Measurements from ENCODE around the gene DPAGT1.

Gene DPAGT1

GRCh38 chr11:119095066-119095880 is 6.4 kb downstream of the DPAGT1 start:
- Histone ChIP-seq H3K4me1 (ENCODE audit: control insufficient read depth in 2 of 2, insufficient read depth in 2 of 2, low read length in 2 of 2) (peaks cover 21% of the 10 kb centered on the region in 2 donors), H3K27ac (ENCODE audit: low read depth in 2 of 2, low read length in 2 of 2) (peak overlapping the region; percentile 86 to 90), H3K4me3 (ENCODE audit: low read length in 2 of 2) (peak overlapping the region; percentile 85 to 90), H3K36me3 (ENCODE audit: control insufficient read depth in 2 of 2, insufficient read depth in 2 of 2, low read length in 2 of 2) (peaks cover 11 to 29% of the 10 kb centered on the region in 2 donors), H3K9ac (ENCODE audit: low read depth in 1 of 2, low read length in 2 of 2) (peak overlapping the region; percentile 72 to 84), H3K9me3 (ENCODE audit: control insufficient read depth in 2 of 2, low read length in 2 of 2) (no peaks in the 10 kb centered on the region), H3K27me3 (ENCODE audit: control insufficient read depth in 2 of 2, insufficient read depth in 2 of 2, low read length in 2 of 2) (no peaks in the 10 kb centered on the region)

- Histone ChIP-seq H3K4me3 (ENCODE audit: low read length in 2 of 2) (peak overlapping the region; percentile 85 to 90), H3K9me3 (ENCODE audit: control insufficient read depth in 2 of 2, low read length in 2 of 2) (no peaks in the 10 kb centered on the region), H3K4me1 (ENCODE audit: control insufficient read depth in 2 of 2, insufficient read depth in 2 of 2, low read length in 2 of 2) (peaks cover 17 to 18% of the 10 kb centered on the region in 2 donors), H3K27ac (ENCODE audit: low read depth in 2 of 2, low read length in 2 of 2) (peak overlapping the region; percentile 86 to 90), H3K27me3 (ENCODE audit: control insufficient read depth in 2 of 2, insufficient read depth in 2 of 2, low read length in 2 of 2) (no peaks in the 10 kb centered on the region), H3K9ac (ENCODE audit: low read depth in 1 of 2, low read length in 2 of 2) (peak overlapping the region; percentile 72 to 84), H3K36me3 (ENCODE audit: control insufficient read depth in 2 of 2, insufficient read depth in 2 of 2, low read length in 2 of 2) (peaks cover 11 to 29% of the 10 kb centered on the region in 2 donors)
Observed at GRCh38 chr11:119094816-119095065, 6.9 kb downstream of the DPAGT1 start.

GRCh38 chr11:119093942-119094815 is 7.5 kb downstream of the DPAGT1 start:
- Histone ChIP-seq H3K36me3 (ENCODE audit: control insufficient read depth in 2 of 2, insufficient read depth in 2 of 2, low read length in 2 of 2) (peaks cover 11 to 29% of the 10 kb centered on the region in 2 donors), H3K27ac (ENCODE audit: low read depth in 2 of 2, low read length in 2 of 2) (peak overlapping the region; percentile 86 to 90), H3K9ac (ENCODE audit: low read depth in 1 of 2, low read length in 2 of 2) (peak overlapping the region; percentile 66 to 84)

GRCh38 chr11:119092880-119093842 is 8.5 kb downstream of the DPAGT1 start:
- no peaks in the 10 kb centered on the region for H3K27me3 ChIP-seq (ENCODE audit: control insufficient read depth in 2 of 2, insufficient read depth in 2 of 2, low read length in 2 of 2)
- H3K27ac ChIP-seq (ENCODE audit: low read depth in 2 of 2, low read length in 2 of 2), result peak overlapping the region in 1 of 2 donors; percentile 90
- H3K4me1 ChIP-seq (ENCODE audit: control insufficient read depth in 2 of 2, insufficient read depth in 2 of 2, low read length in 2 of 2), result peaks cover 17 to 18% of the 10 kb centered on the region in 2 donors
- peaks cover 13 to 27% of the 10 kb centered on the region in 2 donors for H3K36me3 ChIP-seq (ENCODE audit: control insufficient read depth in 2 of 2, insufficient read depth in 2 of 2, low read length in 2 of 2)
- peak overlapping the region; percentile 66 to 84 for H3K9ac ChIP-seq (ENCODE audit: low read depth in 1 of 2, low read length in 2 of 2)
- no peaks in the 10 kb centered on the region for H3K9me3 ChIP-seq (ENCODE audit: control insufficient read depth in 2 of 2, low read length in 2 of 2)
- peak overlapping the region; percentile 85 to 90 for H3K4me3 ChIP-seq (ENCODE audit: low read length in 2 of 2)

More at GRCh38 chr11:119093942-119094815, 7.5 kb downstream of the DPAGT1 start:
- H3K4me1 ChIP-seq (ENCODE audit: control insufficient read depth in 2 of 2, insufficient read depth in 2 of 2, low read length in 2 of 2), result peaks cover 17 to 18% of the 10 kb centered on the region in 2 donors
- H3K9me3 ChIP-seq (ENCODE audit: control insufficient read depth in 2 of 2, low read length in 2 of 2), result no peaks in the 10 kb centered on the region
- no peaks in the 10 kb centered on the region for H3K27me3 ChIP-seq (ENCODE audit: control insufficient read depth in 2 of 2, insufficient read depth in 2 of 2, low read length in 2 of 2)
- peak overlapping the region; percentile 85 to 90 for H3K4me3 ChIP-seq (ENCODE audit: low read length in 2 of 2)

- Histone ChIP-seq H3K27ac (ENCODE audit: low read depth in 2 of 2, low read length in 2 of 2) (no peak overlapping the region), H3K4me3 (ENCODE audit: low read length in 2 of 2) (peak overlapping the region in 1 of 2 donors; percentile 85), H3K27me3 (ENCODE audit: control insufficient read depth in 2 of 2, insufficient read depth in 2 of 2, low read length in 2 of 2) (no peaks in the 10 kb centered on the region), H3K4me1 (ENCODE audit: control insufficient read depth in 2 of 2, insufficient read depth in 2 of 2, low read length in 2 of 2) (peaks cover 17 to 20% of the 10 kb centered on the region in 2 donors), H3K9me3 (ENCODE audit: control insufficient read depth in 2 of 2, low read length in 2 of 2) (no peaks in the 10 kb centered on the region), H3K36me3 (ENCODE audit: control insufficient read depth in 2 of 2, insufficient read depth in 2 of 2, low read length in 2 of 2) (peaks cover 5 to 18% of the 10 kb centered on the region in 2 donors), H3K9ac (ENCODE audit: low read depth in 1 of 2, low read length in 2 of 2) (no peak overlapping the region)
Observed at GRCh38 chr11:119091966-119092879, 9.4 kb downstream of the DPAGT1 start.

GRCh38 chr11:119091178-119091577 is 10.5 kb downstream of the DPAGT1 start:
- peaks cover 17 to 20% of the 10 kb centered on the region in 2 donors for H3K4me1 ChIP-seq (ENCODE audit: control insufficient read depth in 2 of 2, insufficient read depth in 2 of 2, low read length in 2 of 2)
- H3K36me3 ChIP-seq (ENCODE audit: control insufficient read depth in 2 of 2, insufficient read depth in 2 of 2, low read length in 2 of 2), result peaks cover 2 to 7% of the 10 kb centered on the region in 2 donors
- no peaks in the 10 kb centered on the region for H3K9me3 ChIP-seq (ENCODE audit: control insufficient read depth in 2 of 2, low read length in 2 of 2)
- no peak overlapping the region for H3K4me3 ChIP-seq (ENCODE audit: low read length in 2 of 2)
- no peaks in the 10 kb centered on the region for H3K27me3 ChIP-seq (ENCODE audit: control insufficient read depth in 2 of 2, insufficient read depth in 2 of 2, low read length in 2 of 2)
- H3K27ac ChIP-seq (ENCODE audit: low read depth in 2 of 2, low read length in 2 of 2), result no peak overlapping the region
- no peak overlapping the region for H3K9ac ChIP-seq (ENCODE audit: low read depth in 1 of 2, low read length in 2 of 2)

GRCh38 chr11:119089319-119089718 is 12.3 kb downstream of the DPAGT1 start:
- peaks cover 2 to 7% of the 10 kb centered on the region in 2 donors for H3K36me3 ChIP-seq (ENCODE audit: control insufficient read depth in 2 of 2, insufficient read depth in 2 of 2, low read length in 2 of 2)
- H3K4me1 ChIP-seq (ENCODE audit: control insufficient read depth in 2 of 2, insufficient read depth in 2 of 2, low read length in 2 of 2), result peaks cover 22 to 30% of the 10 kb centered on the region in 2 donors
- H3K4me3 ChIP-seq (ENCODE audit: low read length in 2 of 2), result no peak overlapping the region
- H3K9ac ChIP-seq (ENCODE audit: low read depth in 1 of 2, low read length in 2 of 2), result no peak overlapping the region
- H3K9me3 ChIP-seq (ENCODE audit: control insufficient read depth in 2 of 2, low read length in 2 of 2), result no peaks in the 10 kb centered on the region
- H3K27ac ChIP-seq (ENCODE audit: low read depth in 2 of 2, low read length in 2 of 2), result no peak overlapping the region
- H3K27me3 ChIP-seq (ENCODE audit: control insufficient read depth in 2 of 2, insufficient read depth in 2 of 2, low read length in 2 of 2), result no peaks in the 10 kb centered on the region

- Histone ChIP-seq H3K36me3 (ENCODE audit: control insufficient read depth in 2 of 2, insufficient read depth in 2 of 2, low read length in 2 of 2) (peaks cover 2 to 7% of the 10 kb centered on the region in 2 donors), H3K9ac (ENCODE audit: low read depth in 1 of 2, low read length in 2 of 2) (no peak overlapping the region)
Observed at GRCh38 chr11:119088406-119088805, 13.2 kb downstream of the DPAGT1 start.

More at GRCh38 chr11:119088406-119088805, 13.2 kb downstream of the DPAGT1 start:
- Histone ChIP-seq H3K4me3 (ENCODE audit: low read length in 2 of 2) (no peak overlapping the region), H3K27ac (ENCODE audit: low read depth in 2 of 2, low read length in 2 of 2) (no peak overlapping the region), H3K9me3 (ENCODE audit: control insufficient read depth in 2 of 2, low read length in 2 of 2) (no peaks in the 10 kb centered on the region), H3K4me1 (ENCODE audit: control insufficient read depth in 2 of 2, insufficient read depth in 2 of 2, low read length in 2 of 2) (peaks cover 16 to 22% of the 10 kb centered on the region in 2 donors), H3K27me3 (ENCODE audit: control insufficient read depth in 2 of 2, insufficient read depth in 2 of 2, low read length in 2 of 2) (no peaks in the 10 kb centered on the region)
